HG02938 (cell line): ENCODE data around the gene HNRNPF.
"Not testable (repeated sequence)": the region's sequence is repeated elsewhere in the genome, so short reads cannot be mapped to it uniquely, and the experiment has no call there.

ENCODE experiments used
- ATAC-seq: cut with Tn5 transposase; IDR thresholded peaks from one replicate; pipeline ENCODE4 v1.9.1; 2021; ENCODE audit warnings: mild to moderate bottlenecking, moderate library complexity; ENCODE audit not compliant: unreplicated experiment

The HNRNPF gene

GRCh38 chr10:43421944-43422343 lies 13.0 kb upstream of the HNRNPF start:
- ATAC-seq, result not testable (repeated sequence)

GRCh38 chr10:43421519-43421918 lies 12.5 kb upstream of the HNRNPF start:
- ATAC-seq, result no peak

GRCh38 chr10:43421201-43421507 lies 12.2 kb upstream of the HNRNPF start:
- no peak for ATAC-seq

- ATAC-seq, result peak; percentile 76
Measured at GRCh38 chr10:43420369-43421200, 11.6 kb upstream of the HNRNPF start.

GRCh38 chr10:43419997-43420368 lies 11.0 kb upstream of the HNRNPF start:
- no peak for ATAC-seq

GRCh38 chr10:43417950-43418768 lies 9.2 kb upstream of the HNRNPF start:
- ATAC-seq, result no peak

GRCh38 chr10:43415544-43415943 lies 6.6 kb upstream of the HNRNPF start:
- no peak for ATAC-seq

DNA sequence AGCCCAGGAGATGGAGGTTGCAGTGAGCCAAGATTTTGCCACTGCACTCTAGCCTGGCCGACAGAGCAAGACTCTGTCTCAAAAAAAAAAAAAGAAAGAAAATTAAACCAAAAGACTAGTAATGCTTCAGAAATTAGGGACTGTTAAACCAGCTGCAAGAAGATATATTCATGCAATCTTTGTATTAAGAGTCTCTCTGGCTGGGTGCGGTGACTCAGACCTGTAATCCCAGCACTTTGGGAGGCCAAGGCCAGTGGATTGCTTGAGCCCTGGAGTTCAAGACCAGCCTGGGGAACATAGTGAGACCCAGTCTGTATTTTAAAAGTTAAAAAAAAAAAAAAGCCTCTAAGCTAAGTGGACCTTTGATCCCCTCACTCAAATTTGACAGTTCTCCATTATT lies 2.5 kb upstream of the HNRNPF start:
- no peak for ATAC-seq

DNA sequence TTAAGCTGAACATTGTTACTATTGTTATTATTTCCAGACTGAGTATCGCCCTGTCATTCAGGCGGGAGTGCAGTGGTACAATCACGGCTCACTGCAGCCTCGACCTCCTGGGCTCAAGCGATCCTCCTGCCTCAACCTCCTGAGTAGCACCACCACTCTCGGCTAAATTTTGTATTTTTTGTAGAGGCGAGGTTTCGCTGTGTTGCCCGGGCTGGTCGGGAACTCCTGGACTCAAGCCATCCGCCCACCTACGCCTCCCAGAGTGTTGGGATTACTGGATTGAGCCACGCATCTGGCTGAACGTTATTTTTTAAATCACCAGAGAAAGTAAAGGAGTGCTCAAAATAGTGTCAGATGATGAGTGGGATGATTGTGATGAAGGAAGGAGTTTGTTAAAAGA lies 1.4 kb upstream of the HNRNPF start:
- no peak for ATAC-seq

DNA sequence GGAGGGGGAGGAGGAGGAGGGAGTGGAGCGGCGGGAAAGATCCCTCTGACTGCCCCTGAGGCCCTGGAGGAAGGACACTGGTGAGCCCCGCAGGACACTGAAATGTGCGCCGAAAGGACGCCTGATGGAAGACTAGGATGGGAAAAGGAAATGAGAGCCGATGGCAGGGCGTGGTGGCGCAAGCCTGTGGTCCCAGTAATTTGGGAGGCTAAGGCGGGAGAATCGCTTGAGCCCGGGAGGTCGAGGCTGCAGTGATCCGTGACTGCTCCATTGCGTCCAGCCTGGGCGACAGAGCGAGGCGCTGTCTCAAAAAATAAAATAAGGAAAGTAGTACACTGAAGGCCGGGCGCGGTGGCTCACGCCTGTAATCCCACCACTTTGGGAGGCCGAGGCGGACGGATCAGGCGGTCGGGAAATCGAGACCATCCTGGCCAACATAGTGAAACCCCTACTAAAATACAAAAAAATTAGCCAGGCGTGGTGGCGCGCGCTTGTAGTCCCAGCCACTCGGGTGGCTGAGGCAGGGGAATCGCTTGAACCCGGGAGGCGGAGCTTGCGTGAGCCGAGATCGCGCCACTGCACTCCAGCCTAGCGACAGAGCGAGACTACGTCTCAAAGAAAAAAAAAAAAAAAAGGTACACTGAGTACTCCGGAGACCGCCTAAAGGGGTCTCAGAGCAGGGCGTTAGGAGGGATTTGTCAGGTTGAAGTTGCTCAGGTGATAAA lies 561 bp upstream of the HNRNPF start:
- no peak for ATAC-seq

DNA sequence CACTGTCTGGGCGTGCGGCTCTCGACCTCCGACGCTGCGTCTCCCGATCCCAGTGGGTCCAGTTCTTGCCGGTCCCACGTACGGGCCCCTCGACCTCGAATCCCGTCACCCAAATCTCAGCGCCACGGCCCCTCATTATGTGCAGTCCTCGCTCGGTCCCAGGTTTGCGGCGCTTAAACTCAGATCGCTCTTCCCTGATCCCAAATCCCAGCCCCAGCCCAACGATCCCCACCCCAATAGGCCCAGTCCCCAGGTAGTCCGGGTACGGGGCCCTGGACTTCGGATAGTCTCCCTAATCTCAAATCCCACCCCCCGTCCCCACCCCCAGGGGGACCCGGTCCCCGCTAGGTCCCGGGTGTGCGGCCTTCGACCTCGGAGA lies 666 bp downstream of the HNRNPF start:
- no peak for ATAC-seq

- peak; percentile 38 for ATAC-seq
Measured at GRCh38 chr10:43407576-43408330, 1.2 kb downstream of the HNRNPF start.

DNA sequence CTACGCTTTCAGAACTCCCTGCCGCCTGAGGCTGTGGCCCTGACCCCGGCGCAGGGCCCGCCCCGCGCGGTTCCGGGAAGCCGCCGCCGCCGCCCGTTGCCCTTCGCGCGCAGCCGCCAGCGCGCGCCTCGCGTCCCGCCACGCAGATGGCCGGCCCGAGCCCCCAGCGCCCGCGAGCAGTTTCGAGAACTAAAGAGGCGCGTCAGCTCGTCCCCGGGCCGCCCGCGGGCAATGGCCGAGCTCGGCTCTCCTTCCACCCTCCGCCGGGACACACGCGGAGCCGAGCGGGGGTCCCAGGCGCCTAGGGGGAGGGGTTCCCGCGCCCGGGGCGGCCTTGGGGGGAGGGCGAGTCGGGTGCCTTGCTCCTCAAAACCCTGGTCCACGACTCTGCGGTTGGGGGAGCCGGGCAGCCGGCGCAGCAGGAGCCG lies 1.8 kb downstream of the HNRNPF start:
- no peak for ATAC-seq

DNA sequence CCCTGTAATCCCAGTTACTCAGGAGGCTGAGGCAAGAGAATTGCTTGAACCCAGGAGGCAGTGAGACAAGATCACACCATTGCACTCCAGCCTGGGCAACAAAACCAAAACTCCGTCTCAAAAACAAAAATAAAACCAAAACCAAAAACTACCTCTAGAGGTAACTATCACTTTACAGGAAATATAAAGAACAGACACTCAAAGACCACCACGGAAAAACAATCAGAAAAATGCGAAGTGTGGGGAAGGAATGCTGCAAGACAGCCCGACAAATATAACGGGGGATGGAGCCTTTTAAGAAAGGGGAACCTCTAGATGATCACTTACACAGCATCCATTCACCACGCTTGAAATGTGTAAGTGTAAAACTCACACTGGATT lies 4.3 kb downstream of the HNRNPF start:
- ATAC-seq, result no peak

DNA sequence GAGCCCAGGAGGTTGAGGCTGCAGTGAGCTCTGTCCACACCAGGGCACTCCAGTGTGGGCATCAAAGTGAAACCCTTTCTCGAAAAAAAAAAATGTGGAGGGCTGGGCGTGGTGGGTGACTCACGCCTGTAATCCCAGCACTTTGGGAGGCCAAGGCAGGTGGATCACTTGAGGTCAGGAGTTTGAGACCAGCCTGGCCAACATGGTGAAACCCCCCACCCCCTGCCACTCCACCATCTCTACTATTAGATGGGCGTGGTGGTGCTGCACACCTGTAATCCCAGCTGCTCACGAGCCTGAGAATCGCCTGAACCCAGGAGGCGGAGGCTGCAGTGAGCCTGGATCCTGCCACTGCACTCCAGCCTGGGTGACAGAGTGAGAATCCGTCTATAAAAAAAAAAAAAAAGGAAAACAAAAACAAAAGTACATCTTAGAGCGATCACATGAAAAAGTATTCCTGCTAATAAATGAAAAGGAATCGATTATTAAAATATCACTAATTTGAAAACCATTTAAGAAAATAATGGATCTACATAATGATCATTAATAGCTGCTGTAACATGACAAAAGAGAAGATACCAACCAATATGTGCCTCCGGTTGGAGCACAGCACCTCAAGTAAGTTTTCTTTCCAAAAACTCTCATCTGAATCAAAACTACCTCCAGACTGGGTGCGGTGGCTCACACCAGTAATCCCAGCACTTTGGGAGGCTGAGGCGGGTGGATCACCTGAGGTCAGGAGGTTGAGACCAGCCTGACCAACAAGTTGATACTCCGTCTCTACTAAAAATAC lies 4.9 kb downstream of the HNRNPF start:
- ATAC-seq, result no peak

DNA sequence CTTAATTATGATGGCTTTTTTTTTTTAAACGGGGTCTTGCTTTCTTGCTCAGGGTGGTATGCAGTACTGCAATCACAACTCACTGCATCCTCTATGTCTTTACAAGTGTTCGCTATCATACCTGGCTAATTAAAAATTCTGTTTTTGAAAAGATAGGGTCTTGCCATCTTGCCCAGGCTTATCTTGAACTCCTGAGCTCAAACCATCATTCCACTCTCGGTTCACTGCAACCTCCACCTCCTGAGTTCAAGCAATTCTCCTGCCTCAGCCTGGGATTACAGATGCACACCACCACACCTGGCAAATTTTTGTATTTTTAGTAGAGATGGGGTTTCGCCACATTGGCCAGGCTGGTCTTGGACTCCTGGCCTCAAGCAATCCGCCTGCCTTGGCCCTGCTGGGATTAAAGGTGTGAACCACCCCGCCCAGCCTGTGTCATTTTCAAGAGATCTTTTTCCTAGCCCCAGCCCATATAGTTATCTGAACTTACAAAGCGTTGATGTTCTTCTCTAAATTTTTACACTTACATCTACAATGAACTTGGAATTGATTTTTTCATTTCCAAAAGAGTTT lies 6.0 kb downstream of the HNRNPF start:
- ATAC-seq, result no peak

- ATAC-seq, result no peak
Measured at GRCh38 chr10:43402176-43402575, 6.8 kb downstream of the HNRNPF start.

DNA sequence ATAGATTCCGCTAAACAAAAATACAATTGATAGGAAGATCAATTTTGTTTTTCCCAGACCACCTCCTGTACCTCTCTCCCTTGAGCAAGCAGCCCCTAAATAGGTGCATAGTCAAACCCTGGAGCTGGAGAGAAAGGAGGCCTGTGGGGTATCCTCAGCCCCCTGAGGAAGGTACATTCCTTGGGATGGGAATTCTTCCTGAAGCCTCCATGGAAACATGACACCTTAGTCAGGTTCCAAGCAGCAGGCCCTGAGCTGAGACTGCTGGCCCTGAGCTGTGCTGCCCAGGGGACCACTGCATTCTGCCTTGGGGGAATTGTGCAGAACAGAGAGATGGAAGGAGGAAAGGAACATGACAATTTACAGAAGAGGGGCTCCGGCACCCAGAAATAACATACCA lies 7.4 kb downstream of the HNRNPF start:
- ATAC-seq, result no peak

DNA sequence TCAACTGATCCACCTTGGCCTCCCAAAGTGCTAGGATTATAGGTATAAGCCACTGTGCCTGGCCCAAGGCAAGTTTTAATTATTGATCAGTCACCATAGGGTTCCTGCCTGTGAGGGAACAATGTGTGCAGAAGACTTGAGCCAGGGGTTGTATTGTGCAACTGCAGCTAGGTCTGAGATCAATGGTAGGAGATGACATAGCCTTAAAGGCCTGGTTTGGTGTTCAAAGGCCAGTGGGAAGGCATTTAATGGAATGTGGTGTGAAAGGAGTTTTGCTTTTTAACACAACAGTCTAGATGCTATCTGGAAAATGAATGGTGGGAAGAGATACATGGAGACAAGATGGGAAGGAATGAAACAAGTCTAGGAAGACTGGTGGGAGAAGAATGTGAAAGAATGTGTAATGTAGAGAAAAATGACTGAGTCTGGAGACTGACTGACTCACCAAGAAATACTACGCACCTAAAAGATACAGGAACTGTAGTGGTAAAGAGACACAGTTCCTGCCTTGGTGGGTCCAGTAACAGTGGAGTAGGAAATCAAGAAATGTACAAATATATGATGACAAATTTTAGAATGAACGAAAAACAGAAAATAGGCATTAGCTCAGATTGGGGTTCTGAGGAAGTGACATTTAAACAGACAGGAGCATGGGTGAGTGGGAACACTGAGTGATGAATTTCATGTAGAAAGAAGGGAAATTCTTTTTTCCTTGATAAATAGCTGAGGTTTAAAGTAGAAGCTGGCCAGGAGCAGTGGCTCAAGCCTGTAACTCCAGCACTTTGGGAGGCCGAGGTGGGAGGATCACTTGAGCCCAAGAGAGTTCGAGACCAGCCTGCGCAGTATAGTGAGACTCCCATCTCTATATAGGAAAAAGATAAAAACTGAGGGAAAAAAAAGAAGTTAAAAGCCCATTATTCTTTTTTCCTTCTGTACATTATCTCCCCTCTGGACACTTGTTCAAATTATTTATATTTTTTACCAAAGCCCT lies 9.4 kb downstream of the HNRNPF start:
- no peak for ATAC-seq
